ENCODE data around the gene RPUSD2. TPM values are rescaled to one million over a fixed set of nuclear protein-coding genes. Genes with fewer than 3 reads are reported as not detected.

Gene RPUSD2, protein sequence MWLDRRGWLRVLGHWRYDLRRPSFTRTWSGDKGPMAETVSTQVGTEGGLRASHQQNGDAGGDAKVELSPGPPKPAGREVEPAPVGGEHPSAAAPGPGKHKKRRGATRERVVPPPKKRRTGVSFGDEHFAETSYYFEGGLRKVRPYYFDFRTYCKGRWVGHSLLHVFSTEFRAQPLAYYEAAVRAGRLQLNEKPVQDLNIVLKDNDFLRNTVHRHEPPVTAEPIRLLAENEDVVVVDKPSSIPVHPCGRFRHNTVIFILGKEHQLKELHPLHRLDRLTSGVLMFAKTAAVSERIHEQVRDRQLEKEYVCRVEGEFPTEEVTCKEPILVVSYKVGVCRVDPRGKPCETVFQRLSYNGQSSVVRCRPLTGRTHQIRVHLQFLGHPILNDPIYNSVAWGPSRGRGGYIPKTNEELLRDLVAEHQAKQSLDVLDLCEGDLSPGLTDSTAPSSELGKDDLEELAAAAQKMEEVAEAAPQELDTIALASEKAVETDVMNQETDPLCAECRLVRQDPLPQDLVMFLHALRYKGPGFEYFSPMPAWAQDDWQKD
- polyA plus RNA-seq (2013, experiment 1 of 2; ENCODE audit: insufficient read length), result 10.3 TPM
- 11.7 TPM for polyA plus RNA-seq (2013, experiment 2 of 2; ENCODE audit: insufficient read length)

DNA sequence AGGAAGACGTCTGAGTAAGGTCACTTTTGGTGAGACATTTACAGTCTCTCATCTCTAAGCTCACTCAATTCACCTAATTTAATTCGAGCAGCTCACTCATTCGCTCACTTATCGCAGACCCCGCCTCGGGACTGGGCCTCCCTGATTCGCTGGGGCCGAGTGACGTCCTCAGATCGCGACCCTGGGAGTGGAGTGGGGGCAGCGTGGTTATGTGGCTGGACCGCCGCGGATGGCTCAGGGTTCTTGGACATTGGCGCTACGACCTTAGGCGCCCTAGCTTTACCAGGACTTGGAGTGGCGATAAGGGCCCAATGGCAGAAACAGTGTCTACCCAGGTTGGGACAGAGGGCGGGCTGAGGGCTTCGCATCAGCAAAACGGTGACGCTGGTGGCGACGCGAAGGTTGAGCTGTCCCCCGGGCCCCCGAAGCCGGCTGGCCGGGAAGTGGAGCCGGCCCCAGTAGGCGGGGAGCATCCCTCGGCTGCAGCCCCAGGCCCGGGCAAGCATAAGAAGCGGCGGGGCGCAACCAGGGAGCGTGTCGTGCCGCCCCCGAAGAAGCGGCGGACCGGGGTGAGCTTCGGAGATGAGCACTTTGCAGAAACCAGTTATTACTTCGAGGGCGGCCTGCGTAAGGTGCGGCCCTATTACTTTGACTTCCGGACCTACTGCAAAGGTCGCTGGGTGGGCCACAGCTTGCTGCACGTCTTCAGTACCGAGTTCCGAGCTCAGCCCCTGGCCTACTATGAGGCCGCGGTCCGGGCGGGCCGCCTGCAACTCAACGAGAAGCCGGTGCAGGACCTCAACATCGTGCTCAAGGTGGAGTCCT, at the start of gene RPUSD2:
TSS of gene RPUSD2 (plus strand) at position 171 of the 825 bp plus-strand sequence. CDS start at position 210, 39 bp downstream.
- DNase-seq, result peak; percentile 92

DNA sequence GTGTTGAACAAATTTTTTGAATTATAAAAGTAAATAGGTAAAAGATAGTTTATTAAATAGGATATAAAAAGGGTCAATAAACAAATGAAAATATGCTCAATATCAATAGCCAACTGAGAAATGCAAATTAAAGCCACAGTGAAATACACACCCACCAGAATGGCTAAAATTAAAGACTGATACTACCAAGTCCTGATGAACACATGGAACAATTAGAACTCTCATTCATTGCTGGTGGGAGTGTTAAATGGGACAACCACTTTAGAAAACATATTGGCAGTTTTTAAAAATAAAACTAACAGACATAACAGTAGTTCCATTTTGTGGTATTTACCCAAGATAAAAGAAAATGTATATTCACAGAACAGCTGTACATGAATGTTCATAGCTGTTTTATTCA, 45.5 kb upstream of the RPUSD2 start:
- DNase-seq, result no peak

DNA sequence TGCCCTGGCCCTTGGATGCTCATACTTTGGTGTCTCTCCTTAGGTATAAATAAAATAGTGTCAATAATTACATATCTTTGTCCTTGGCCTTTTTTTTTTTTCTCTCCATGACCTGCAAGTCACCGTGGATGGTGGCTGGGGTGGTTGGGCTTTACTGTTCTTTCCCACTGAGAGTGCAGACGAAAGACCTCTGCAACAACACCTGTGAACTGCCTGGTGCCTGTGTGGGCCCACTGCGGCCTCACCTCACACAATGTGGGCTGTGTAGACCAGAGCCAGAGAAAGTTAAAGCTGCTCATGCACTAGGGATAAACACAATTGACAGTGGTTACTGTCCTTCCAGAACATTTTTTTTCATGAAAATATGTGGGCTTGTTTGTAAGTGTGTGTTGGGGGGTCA, 43.2 kb upstream of the RPUSD2 start:
- DNase-seq, result no peak

DNA sequence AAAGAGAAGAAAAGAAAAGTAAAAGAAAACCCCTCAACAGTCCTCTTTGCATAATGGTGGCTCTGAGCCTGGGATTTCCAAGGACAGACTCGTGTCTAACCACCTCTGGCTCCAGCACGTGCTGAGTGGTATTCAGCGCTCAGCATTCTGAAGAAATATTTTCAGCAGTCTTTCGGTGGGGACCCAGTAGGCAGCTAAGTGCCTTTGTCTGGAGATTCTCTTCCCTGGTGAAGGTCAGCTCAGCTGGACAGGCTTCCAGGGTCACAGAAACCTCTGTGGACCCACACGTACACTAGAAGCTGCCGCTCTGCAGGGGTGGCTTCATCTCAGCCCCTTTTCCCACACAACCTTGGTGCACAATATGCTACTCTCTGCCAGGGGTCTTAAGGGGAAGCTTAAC, 40.3 kb upstream of the RPUSD2 start:
- DNase-seq, result no peak

DNA sequence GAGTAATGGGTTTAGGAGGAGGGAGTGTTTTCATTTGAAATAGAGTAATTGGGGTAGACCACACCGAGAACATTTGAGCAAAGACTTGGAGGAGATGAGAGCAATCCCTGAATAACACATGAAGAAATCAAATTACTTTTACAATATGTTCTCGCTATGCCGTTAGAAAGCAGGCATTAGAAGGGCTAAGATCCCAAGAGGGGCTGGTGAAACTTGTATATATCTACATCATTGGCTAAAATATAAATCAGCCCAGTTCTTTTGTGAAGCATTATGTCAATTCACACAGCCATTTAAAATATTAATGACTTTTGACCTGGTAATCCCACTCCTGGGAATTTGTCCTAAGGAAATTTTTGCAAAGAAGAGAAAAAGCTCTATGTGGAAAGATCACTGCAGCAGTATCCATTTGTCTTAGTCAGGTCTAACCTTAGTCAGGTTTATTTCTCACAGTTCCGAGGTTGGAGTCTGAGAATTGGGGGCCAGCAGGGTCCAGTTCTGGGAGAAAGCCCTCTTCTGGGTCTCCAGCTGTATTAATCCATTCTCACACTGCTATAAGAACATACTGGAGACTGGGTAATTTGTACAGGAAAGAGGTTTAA, 35.2 kb upstream of the RPUSD2 start:
- DNase-seq, result no peak

DNA sequence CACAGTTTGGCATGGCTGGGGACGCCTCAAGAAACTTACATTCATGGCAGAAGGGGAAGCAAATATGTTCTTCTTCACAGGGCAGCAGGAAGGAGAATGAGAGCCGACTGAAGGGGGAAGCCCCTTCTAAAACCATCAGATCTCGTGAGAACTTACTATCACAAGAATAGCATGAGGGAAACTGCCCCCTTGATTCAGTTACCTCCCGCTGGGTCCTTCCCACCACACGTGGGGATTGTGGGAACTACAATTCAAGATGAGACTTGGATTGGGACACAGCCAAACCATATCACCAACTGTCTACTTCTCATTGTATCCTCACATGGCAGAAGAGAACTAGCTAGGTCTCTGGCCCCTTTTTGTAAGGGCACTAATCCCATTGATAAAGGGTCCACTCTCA, 34.7 kb upstream of the RPUSD2 start:
- DNase-seq, result no peak

DNA sequence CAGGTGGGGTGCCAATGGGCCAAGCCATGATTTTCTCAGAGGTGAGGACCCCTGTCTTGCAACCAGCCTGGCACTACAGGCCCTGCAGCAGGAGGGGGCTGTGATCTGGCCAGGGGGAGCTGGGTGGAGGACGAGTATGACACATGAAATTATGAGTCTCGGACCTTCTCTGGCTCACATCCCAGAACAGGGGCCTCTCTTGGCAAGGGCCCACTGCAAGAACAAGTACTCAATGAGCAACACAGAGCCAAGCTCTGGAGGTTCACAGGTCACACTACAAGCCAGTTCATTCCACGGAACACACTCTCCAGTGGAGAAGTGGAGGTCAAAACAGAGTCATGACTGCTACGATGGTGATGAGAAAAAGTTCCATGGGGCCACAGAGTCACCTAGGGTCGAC, 32.6 kb upstream of the RPUSD2 start:
- peak; percentile 47 for DNase-seq

DNA sequence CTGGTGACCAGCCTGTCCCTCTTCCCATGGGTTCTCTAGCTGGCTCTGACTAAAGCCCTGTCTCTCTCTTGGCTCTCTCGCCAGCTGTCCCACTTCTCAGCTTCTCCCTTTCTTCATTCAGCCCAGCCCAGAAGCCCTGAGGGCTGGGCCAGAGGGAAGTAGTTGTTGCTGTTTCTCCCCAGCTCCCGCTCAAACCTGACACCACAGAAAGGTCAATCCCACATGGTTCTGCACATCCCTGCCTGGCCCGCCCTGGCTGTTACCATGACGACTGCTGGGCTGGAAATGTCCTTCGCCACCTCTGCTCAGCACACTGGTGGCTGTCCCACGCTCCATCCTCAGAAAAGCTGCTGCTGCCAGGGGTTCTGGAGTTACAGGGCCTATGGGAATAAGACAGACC, 30.1 kb upstream of the RPUSD2 start:
- DNase-seq, result no peak

DNA sequence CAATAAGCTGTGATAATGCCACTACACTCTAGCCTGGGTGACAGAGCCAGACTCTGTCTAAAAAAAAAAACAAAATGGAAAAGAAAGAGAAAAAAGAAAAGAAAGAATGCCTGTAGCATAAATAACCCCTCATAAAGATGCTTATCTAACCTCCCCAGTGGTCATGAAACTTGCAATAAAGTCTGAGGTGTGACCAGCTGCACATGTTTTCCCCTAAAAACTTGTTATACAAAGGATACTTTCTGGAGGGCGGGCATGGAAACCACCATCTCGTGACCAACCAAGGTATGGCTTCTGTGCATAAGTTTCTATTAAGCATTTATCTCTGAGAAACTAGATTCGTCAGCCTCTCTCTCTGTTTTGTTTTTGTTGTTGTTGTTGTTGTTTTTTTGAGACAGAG, 26.0 kb upstream of the RPUSD2 start:
- DNase-seq, result no peak

DNA sequence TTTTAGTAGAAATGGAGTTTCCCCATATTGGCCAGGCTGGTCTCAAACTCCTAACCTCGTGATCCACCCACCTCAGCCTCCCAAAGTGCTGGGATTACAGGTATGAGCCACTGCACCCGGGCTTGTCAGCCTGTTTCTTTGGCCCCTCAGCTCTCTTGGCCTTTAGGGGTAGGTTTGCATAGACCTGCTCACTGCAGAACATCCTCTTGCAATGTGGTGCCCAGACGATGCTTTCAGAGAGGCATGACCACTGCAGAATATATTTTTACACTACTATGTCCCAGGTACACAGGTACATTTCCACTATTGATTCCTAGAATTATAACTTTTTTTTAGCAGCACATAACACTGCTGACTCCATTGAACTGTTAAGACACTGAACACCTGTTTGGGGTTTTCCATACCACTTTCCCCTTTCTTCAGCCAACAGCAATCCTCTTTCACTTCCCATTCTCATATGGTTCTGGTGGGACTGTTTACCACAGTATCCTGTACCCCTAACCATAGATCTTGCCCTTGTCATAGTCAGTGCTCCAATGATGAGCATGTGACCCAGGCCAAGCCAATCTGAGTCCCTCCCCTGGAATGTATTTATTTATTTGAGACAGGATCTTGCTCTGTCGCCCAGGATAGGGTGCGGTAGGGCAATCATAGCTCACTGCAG, 25.3 kb upstream of the RPUSD2 start:
- DNase-seq, result no peak

DNA sequence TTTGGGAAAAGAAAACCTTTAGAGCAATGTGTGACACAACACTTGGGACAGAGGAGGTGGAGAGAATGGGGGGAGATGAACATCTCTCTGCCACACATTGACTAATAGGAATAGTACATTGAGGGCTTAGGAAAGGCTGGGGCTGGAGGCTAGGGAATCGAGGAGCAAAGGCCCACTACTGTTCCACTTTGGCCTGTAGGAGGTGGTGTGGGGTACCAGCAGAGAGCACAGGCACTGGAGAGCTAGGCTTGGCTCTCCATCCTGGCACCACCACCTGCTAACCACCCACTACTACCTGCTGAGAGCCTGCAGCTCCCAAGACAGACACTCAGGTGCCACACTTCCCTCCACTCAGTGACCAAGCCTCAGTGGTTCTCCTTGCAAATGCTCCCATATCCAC, 23.6 kb upstream of the RPUSD2 start:
- no peak for DNase-seq

DNA sequence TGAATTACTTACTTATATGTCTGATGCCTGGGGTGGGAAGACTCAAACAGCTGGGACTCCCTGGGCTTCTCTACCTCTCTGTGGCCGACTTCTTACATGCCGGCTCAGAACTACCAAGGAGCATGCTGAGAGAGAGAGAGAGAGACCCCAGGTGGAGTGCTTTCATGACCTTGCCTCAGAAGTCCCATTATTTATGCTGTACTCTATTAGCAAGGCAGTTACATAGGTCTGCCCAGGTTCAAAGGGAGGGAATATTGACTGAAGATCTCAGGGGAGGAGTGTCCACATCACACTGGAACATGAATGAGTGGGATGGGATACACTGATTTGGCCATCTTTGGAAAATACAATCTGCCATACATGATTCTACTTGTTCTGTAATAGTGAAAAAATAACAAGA, 20.5 kb upstream of the RPUSD2 start:
- no peak for DNase-seq

DNA sequence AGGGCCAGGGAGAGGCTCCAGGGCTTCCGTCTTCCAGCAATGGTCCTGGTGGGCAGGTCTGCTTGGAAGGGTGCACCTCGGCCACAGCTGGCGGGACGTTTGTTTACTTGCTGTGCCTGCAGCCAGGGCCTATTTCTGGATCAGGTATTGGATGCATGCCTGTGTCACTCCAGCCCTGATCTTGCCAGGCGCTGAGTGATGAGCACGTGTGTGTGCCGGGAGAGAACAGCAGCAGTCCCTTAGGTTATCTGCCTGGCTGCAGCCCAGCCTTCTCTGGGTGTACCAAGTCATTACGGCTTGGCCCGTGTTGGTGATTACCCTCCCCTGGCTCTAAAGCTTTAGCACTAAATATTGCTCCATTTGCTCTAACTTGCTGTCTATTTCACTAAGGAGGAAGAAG, 19.2 kb upstream of the RPUSD2 start:
- DNase-seq, result no peak

DNA sequence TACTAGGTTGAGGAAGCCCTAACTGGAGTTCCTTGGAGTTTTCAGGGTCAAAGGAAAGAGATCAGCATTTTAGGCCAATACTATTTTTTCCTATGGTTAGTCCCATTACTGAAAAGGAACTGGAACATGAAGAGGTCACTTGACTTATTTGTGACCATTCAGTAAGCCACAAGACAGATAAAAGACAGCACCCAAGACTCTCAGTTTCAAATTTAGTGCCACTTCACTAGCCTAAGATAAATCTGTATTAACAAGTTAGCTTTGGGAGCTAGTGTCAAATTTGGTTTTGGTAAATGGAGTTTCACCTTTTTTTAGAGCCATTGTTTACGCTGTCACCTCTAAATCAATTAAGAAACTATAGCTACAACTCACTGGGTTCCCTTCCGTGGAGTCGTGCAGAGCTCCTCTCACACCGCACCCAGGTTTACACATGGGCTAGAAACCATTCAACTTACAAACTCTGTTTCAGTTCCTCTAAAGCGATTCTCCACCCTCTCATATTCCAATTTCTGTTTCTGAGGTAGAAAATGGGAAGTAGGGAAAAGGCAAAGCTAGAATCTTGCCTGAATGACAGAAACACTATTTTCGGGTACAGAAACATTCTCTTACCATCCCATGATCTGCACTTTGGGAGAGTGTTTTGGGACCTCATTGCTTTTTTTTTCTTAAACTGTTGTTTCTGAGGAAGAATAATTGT, 18.6 kb upstream of the RPUSD2 start:
- no peak for DNase-seq

DNA sequence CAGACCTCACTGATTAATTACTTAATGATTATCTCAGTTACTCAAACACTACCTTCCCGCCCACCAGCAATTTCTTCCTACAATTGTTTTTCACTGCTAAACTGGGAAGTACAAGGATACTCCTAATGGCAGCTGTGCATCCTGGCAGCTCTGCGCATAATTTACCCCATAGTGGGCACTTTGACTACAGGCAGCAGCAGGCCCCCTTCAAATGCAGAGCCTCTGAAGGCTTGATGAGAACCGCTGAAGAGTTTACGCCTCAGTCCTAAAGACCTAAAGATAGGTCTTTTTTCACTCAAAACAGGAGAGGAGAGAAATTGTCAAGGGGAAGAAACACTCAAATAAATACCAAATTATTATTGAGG, 15.0 kb upstream of the RPUSD2 start:
- DNase-seq, result no peak

DNA sequence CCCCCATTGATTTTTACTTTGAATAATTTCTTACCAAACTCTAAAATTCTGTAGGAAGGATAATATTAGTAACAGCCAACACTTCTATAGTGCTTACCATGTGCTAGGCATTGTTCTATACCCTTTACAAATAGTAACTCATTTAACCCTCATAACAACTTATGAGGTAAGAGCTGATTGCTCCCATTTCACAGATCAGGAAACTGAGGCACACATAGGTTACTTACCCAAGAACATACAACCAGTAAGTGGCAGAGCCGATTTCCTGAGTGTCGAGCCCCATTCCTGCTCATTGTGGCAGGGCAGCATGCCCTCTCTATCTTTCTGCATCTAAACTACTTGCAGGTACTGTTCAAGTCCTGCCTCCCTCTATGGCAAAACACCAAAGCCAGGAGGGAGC, 13.2 kb upstream of the RPUSD2 start:
- no peak for DNase-seq

DNA sequence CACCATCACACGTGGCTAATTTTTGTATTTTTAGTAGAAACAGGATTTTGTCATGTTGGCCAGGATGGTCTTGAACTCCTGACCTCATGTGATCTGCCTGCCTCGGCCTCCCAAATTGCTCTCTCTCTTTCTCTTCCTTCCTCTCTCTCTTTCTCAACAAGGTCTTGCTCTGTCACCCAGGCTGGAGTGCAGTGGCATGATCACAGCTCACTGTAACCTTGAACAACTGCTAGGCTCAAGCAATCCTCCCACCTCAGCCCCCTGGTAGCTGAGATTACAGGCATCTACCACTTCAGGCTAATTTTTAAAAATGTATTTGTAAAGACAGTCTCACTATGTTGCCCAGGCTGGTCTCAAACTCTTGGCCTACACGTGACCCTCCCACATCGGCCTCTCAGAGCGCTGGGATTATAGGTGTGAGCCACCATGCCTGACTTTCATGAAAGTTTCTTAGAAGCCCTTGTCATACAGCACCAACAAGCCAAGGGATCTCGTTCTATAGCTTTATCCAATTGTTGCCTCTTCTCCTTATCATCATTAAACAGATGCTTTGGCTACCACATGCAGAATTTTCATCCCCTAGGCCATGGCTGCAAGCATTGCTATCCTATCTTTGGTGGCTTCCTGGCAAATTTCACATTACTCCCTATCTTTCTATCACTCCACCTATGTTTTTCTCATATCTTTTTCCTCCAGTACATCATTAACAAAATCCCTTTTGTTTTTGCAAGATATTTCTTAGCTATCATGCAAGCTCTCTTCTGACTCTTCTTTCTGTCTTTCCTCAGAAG, 10.0 kb upstream of the RPUSD2 start:
- no peak for DNase-seq

DNA sequence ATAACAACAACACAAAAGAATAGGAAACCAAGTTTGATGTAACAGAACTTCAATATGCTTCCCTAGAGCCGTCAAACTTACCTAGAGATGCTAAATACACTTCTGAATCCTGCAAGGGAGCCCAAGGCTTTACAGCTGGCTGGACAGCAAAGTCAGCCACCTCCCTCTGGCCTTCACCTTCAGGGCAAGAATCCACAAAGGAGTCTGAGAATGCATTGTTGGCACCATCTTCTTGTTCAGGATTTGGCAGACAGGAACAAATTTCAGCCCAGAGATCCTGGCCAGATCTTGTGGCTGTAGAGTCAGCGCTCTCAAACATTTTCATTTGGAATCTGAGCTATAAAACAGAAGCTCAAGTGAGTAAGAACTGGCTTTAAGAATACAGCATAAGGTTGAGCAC, 6.4 kb upstream of the RPUSD2 start:
- no peak for DNase-seq

DNA sequence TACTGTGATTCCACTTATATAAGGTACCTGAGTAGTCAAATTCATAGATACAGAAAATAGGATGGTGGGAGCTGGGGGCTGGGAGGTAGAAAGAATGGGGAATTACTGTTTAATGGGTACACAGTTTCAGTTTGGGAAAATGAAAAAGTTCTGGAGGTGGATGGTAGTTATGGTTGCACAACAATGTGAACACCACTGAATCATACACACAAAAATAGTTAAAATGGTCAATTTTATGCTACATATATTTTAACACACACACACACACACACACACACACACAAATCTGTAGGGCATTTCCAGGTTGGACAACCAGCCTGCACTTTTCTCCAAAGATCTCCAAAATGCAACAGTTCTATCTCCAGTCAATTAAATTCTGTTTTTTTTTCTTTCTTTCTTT, 5.7 kb upstream of the RPUSD2 start:
- DNase-seq, result no peak

DNA sequence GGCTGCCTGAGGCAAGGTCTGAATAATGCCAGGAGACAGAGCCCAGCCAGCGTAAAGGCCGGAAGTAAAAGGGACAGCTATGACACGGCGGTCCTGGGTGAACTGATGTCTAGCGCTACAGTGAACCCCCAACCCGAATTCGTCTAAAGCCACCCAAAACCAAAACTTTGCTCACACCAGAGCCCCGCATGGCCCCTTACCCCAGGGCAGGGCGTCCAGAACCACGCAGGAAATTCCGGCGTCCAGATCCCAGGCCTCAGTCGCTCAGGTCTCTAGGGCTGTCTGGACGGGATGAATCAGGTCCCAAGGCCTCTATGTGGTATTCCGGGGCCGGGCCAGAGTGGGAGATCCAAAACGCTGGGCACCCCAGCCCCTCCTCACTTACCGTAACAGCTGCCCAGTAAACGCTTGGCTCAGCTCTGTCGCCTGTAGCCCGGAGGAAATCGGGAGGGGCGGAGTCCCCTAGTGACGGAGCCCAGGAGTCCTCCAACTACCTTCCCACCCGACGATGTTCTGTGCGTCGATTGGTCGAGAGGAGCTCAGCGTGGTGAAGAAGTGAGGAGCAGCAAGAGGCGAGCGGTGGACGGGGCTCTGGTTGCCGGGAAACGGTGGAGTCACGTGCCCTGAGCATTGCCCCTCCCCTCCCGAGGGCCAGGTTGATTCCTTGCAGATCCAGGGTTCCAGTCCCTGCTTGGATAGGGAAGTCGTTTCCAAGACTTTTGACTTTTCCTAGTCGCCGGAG, 4.3 kb upstream of the RPUSD2 start, which contains the start of gene CCDC32:
TSS of gene CCDC32 (minus strand) at position 452 of the 742 bp plus-strand sequence. CDS start 2,027 bp downstream, outside the sequence.
- peak; percentile 98 for DNase-seq
